GM18502 (cell line): ENCODE measurements around the gene AVP.
"Not testable (repeated sequence)": the region's sequence is repeated elsewhere in the genome, so short reads cannot be mapped to it uniquely, and the experiment has no call there.

Experiments
- ATAC-seq: cut with Tn5 transposase; IDR thresholded peaks from one replicate; pipeline ENCODE4 v1.9.1; 2021; ENCODE audit warnings: mild to moderate bottlenecking; ENCODE audit not compliant: unreplicated experiment, poor library complexity

AVP gene

GRCh38 chr20:3085571-3086072 lies 1.1 kb upstream of the AVP start:
- ATAC-seq: no peak

GRCh38 chr20:3084986-3085360 lies 449 bp upstream of the AVP start:
- no peak for ATAC-seq

- ATAC-seq: no peak
These were observed 1.3 kb downstream of the AVP start for GRCh38 chr20:3082955-3083952.

DNA sequence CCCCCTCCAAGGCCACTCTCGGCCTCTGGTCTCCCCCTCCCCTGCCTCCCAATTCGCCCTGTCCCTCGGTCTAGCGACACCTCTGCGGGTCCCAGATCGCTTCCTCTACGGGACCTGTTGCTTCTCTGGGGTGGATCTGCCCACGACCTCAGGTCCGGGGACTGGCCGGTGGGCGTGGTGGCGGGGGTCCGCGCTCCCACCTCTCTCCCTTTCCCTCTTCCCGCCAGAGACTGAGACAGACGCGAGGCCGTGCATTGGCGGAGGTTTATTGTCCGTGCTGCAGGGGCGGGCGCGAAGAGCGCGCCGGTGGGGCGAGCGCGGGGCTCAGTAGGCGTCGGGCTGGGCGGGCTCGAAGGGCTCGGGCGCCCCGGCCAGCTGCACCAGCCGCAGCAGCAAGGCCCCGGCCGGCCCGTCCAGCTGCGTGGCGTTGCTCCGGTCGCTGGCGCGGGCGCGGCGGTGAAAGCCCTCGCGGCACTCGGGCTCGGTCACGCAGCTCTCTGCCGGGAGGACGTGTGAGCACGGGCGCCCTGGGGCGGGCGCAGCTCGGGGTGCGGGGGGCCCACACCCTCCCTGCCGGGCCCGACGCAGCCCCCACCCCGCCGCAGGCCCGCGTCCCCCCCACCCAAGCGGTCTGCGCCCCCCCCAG lies 2.1 kb downstream of the AVP start:
- no peak for ATAC-seq

GRCh38 chr20:3081641-3082040 lies 2.9 kb downstream of the AVP start:
- ATAC-seq: no peak

GRCh38 chr20:3080939-3081388 lies 3.6 kb downstream of the AVP start:
- no peak for ATAC-seq

DNA sequence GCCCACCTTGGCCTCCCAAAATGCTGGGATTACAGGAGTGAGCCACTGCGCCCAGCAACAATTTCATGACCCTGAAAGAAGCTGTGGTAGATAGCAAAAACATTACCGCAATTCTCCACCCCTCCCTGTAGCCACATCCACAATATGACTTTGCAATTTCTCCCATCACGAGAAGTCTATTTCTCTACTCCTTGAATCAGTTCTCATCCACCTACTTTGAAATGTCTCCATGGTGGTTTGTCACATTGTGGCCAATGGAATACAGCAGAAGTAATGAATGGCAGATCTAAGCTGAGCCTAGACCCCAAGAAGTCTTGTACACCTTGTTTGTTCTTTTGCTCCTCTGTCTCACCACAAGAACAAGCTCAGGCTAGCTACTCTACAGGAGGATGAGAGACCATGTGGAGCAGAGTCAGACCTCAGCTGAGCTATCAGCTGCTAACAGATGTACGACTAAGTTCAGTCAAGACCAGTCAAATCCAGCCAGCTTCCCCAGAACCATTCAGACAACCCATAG lies 6.8 kb downstream of the AVP start:
- no peak for ATAC-seq

DNA sequence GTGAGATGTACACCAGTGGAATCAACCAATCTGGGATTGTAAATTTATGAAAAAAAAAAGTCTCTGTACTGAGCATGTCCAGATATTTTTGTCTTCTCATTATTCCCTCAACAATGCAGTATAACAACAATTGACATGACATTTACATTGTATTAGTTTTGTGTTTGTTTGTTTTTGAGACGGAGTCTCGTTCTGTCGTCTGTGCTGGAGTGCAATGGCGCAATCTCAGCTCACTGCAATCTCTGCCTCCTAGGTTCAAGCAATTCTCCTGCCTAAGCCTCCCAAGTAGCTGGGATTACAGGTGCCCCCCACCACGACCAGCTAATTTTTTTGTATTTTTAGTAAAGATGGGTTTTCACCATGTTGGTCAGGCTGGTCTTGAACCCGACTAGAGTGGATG lies 9.2 kb downstream of the AVP start:
- not testable (repeated sequence) for ATAC-seq

GRCh38 chr20:3074812-3075211 lies 9.7 kb downstream of the AVP start:
- no peak for ATAC-seq

DNA sequence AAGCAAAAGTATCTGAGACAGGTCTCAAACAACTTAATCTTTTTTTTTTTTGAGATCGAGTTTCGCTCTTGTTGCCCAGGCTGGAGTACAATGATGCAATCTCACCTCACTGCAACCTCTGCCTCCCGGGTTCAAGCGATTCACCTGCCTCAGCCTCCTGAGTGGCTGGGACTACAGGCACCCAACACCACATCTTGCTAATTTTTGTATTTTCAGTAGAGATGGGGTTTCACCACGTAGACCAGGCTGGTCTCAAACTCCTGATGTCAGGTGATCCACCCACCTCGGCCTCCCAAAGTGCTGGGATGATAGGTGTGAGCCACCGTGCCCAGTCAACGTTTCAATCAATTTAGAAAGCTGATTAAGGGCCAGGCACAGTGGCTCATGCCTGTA lies 11.3 kb downstream of the AVP start:
- ATAC-seq: not testable (repeated sequence)

GRCh38 chr20:3072530-3073250 lies 11.8 kb downstream of the AVP start:
- no peak for ATAC-seq

DNA sequence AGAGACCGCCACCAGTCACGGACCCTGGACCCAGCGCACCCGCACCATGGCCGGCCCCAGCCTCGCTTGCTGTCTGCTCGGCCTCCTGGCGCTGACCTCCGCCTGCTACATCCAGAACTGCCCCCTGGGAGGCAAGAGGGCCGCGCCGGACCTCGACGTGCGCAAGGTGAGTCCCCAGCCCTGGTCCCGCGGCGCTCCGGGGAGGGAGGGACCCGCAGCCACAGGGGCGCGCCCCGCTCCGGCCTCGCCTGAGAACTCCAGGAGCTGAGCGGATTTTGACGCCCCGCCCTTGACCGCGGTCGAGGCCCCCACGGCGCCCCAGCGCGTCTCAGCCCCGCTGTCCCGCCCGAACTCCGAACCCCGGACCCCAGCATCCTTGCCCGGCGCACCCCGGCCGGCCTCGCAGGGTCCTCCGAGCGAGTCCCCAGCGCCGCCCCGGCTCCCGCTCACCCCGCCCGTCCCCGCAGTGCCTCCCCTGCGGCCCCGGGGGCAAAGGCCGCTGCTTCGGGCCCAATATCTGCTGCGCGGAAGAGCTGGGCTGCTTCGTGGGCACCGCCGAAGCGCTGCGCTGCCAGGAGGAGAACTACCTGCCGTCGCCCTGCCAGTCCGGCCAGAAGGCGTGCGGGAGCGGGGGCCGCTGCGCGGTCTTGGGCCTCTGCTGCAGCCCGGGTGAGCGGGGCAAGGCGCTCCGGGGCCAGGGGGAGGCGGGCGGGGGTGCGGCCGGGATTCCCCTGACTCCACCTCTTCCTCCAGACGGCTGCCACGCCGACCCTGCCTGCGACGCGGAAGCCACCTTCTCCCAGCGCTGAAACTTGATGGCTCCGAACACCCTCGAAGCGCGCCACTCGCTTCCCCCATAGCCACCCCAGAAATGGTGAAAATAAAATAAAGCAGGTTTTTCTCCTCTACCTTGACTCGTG lies 12.7 kb downstream of the AVP start, which contains the start of gene OXT:
Gene OXT (plus strand): TSS at position 11 of the 920 bp plus-strand sequence. CDS start 36 bp downstream, at position 47.
- ATAC-seq: no peak

- ATAC-seq: no peak
These were observed 13.3 kb downstream of the AVP start for GRCh38 chr20:3071266-3071609.

- no peak for ATAC-seq
These were observed 13.8 kb downstream of the AVP start for GRCh38 chr20:3070725-3071124.

- ATAC-seq: no peak
These were observed 15.3 kb downstream of the AVP start for GRCh38 chr20:3068986-3069900.

DNA sequence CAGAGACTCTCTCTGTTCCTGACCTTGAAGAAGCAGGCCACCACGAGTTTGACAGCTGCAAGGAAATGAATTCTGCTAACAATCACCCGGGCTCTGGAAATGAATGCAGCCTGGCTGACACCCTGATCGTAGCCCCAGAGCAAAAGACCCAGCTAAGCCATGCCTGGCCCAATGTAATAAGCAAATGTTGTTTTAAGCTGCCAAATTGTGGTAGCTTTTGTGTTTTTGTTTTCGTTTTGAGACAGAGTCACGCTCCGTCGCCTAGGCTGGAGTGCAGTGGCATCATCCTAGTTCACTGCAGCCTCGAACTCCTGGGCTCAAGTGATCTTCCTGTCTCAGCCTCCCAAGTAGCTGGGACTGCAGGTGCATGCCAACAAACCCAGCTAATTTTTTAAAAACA lies 16.4 kb downstream of the AVP start:
- ATAC-seq: no peak

- ATAC-seq: no peak
These were observed 17.1 kb downstream of the AVP start for GRCh38 chr20:3067139-3068014.
